ENCODE results near the gene DUSP16.

DUSP16 gene

DNA sequence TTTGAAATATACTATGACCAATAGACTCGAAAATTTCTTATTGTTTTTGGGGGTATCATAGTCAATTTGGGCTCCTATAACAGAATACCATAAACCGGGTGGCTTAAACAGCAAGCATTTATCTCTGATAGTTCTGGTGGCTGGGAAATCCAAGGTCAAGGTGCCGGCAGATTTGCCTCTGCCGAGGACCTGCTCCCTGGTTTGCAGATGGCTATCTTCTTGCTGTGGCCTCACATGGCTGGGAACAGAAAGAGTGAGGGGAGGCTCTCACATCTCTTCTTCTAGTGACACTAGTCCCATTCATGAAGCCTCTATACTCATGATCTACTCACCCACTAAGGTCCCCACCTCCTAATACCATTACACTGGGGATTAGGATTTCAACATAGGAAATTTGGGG, 135.1 kb downstream of the DUSP16 start:
- Histone ChIP-seq H3K4me2 (no peak overlapping the region), H3K27me3 (ENCODE audit: insufficient read depth, low read depth) (no peaks in the 10 kb centered on the region), H3K79me2 (ENCODE audit: insufficient read depth, low read depth) (no peaks in the 10 kb centered on the region; the same call in 1 of the 2 replicates), H2AFZ (ENCODE audit: low read depth) (no peak overlapping the region), H3K27ac (no peak overlapping the region), H3K9ac (no peak overlapping the region), H4K20me1 (ENCODE audit: insufficient read depth) (no peaks in the 10 kb centered on the region), H3K36me3 (ENCODE audit: insufficient read depth) (no peaks in the 10 kb centered on the region), H3K4me1 (ENCODE audit: low read depth, poor library complexity, severe bottlenecking) (peaks cover 3% of the 10 kb centered on the region), H3K4me3 (IDR thresholded peaks at IDR 0.05; ENCODE audit: insufficient read depth, low read depth, low read length) (no peak overlapping the region)
- TF ChIP-seq, protein P1, sequence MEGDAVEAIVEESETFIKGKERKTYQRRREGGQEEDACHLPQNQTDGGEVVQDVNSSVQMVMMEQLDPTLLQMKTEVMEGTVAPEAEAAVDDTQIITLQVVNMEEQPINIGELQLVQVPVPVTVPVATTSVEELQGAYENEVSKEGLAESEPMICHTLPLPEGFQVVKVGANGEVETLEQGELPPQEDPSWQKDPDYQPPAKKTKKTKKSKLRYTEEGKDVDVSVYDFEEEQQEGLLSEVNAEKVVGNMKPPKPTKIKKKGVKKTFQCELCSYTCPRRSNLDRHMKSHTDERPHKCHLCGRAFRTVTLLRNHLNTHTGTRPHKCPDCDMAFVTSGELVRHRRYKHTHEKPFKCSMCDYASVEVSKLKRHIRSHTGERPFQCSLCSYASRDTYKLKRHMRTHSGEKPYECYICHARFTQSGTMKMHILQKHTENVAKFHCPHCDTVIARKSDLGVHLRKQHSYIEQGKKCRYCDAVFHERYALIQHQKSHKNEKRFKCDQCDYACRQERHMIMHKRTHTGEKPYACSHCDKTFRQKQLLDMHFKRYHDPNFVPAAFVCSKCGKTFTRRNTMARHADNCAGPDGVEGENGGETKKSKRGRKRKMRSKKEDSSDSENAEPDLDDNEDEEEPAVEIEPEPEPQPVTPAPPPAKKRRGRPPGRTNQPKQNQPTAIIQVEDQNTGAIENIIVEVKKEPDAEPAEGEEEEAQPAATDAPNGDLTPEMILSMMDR (conservative IDR thresholded peaks at IDR 0.05; ENCODE audit: low read depth, low read length): no peak

- Histone ChIP-seq H4K20me1 (ENCODE audit: insufficient read depth) (no peaks in the 10 kb centered on the region), H2AFZ (ENCODE audit: low read depth) (no peak overlapping the region), H3K4me3 (IDR thresholded peaks at IDR 0.05; ENCODE audit: insufficient read depth, low read depth, low read length) (no peak overlapping the region), H3K27me3 (ENCODE audit: insufficient read depth, low read depth) (no peaks in the 10 kb centered on the region), H3K9ac (no peak overlapping the region), H3K4me2 (no peak overlapping the region), H3K36me3 (ENCODE audit: insufficient read depth) (no peaks in the 10 kb centered on the region), H3K79me2 (ENCODE audit: insufficient read depth, low read depth) (no peaks in the 10 kb centered on the region; the same call in 1 of the 2 replicates), H3K4me1 (ENCODE audit: low read depth, poor library complexity, severe bottlenecking) (no peaks in the 10 kb centered on the region), H3K27ac (no peak overlapping the region)
- TF ChIP-seq, protein P1 (conservative IDR thresholded peaks at IDR 0.05; ENCODE audit: low read depth, low read length): no peak
Measured at GRCh38 chr12:12425616-12426015, 137.0 kb downstream of the DUSP16 start.

DNA sequence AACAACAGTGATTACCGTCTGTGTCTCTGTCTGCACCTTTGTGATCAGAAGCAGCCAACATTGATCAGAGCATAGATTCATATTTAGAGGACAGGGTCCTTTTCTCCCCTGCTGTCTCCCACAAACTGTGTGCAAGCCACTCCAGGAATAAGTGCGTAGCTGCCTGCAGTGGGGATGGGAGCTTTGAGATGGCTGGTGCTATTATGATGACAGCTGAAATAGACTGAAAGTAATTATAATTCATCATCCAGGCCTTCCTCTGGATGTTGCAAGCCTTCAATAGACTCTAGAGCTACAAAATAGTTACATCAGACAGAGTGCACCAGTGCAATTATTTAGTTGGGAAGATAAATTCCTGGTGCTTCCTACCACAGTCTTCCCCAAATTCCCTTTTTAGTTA, 137.7 kb downstream of the DUSP16 start:
- H3K4me2 ChIP-seq: no peak overlapping the region
- no peaks in the 10 kb centered on the region for H4K20me1 ChIP-seq (ENCODE audit: insufficient read depth)
- H3K36me3 ChIP-seq (ENCODE audit: insufficient read depth): no peaks in the 10 kb centered on the region
- H3K27ac ChIP-seq: no peak overlapping the region
- no peaks in the 10 kb centered on the region; the same call in 1 of the 2 replicates for H3K79me2 ChIP-seq (ENCODE audit: insufficient read depth, low read depth)
- no peak overlapping the region for H3K9ac ChIP-seq
- no peaks in the 10 kb centered on the region for H3K4me1 ChIP-seq (ENCODE audit: low read depth, poor library complexity, severe bottlenecking)
- H3K27me3 ChIP-seq (ENCODE audit: insufficient read depth, low read depth): no peaks in the 10 kb centered on the region
- no peak overlapping the region for H3K4me3 ChIP-seq (IDR thresholded peaks at IDR 0.05; ENCODE audit: insufficient read depth, low read depth, low read length)
- no peak overlapping the region for H2AFZ ChIP-seq (ENCODE audit: low read depth)
- TF ChIP-seq, protein P1 (conservative IDR thresholded peaks at IDR 0.05; ENCODE audit: low read depth, low read length): no peak
